Neuronal stem cell (in vitro differentiated cells): Measurements from ENCODE around the gene FYN.
"Not testable (repeated sequence)": the region's sequence is repeated elsewhere in the genome, so short reads cannot be mapped to it uniquely, and the experiment has no call there.

Experiments
- DNase-seq: peaks from one replicate; pipeline ENCODE4 v3.0.0-alpha.2; 2013; ENCODE audit warnings: low spot score
- H2AFZ ChIP-seq: one replicate; pipeline ENCODE4 v1.6.1; 2013; ENCODE audit warnings: mild to moderate bottlenecking, low read length, inconsistent platforms
- H2AK5ac ChIP-seq: 2 replicates; pipeline ENCODE4 v1.6.1; 2013; ENCODE audit warnings: low read depth, mild to moderate bottlenecking, inconsistent platforms, low read length, moderate library complexity, mixed read lengths
- H2BK120ac ChIP-seq: 2 replicates; pipeline ENCODE4 v1.6.1; 2013; ENCODE audit warnings: low read depth, mild to moderate bottlenecking, inconsistent platforms, low read length, moderate library complexity, mixed read lengths
- H2BK12ac ChIP-seq: one replicate; pipeline ENCODE4 v1.6.1; 2013; ENCODE audit warnings: low read length, inconsistent platforms
- H2BK15ac ChIP-seq: 2 replicates; pipeline ENCODE4 v1.6.1; 2013; ENCODE audit warnings: mild to moderate bottlenecking, low read length, inconsistent platforms, mixed read lengths
- H2BK5ac ChIP-seq: one replicate; pipeline ENCODE4 v1.6.1; 2013; ENCODE audit warnings: inconsistent platforms, mild to moderate bottlenecking, low read length, moderate library complexity
- H3K14ac ChIP-seq: one replicate; pipeline ENCODE4 v1.6.1; 2013; ENCODE audit warnings: low read length, inconsistent platforms
- H3K18ac ChIP-seq: 2 replicates; pipeline ENCODE4 v1.6.1; 2013; ENCODE audit warnings: low read length, inconsistent platforms
- H3K23ac ChIP-seq: 2 replicates; pipeline ENCODE4 v1.6.1; 2013; ENCODE audit warnings: low read depth, mild to moderate bottlenecking, mixed read lengths, low read length, inconsistent platforms; ENCODE audit not compliant: poor library complexity
- H3K27ac ChIP-seq: replicated peaks from 3 replicates; pipeline ENCODE4 v1.5.1; 2013; ENCODE audit warnings: low read length, inconsistent platforms
- H3K27me3 ChIP-seq, 3 experiments: 2 replicates each; pipeline ENCODE4 v1.6.1; 2013; ENCODE audit warnings: low read length in 3 of 3, mild to moderate bottlenecking in 2 of 3, inconsistent platforms in 1 of 3, low read depth in 1 of 3, mixed read lengths in 1 of 3, moderate library complexity in 1 of 3; ENCODE audit not compliant: control insufficient read depth in 3 of 3, insufficient read depth in 3 of 3
- H3K36me3 ChIP-seq, 2 donors: replicated peaks in 1 of 2; 2 replicates each; pipeline ENCODE4 v1.6.1; 2013; ENCODE audit warnings: low read length in 2 of 2; ENCODE audit not compliant: control insufficient read depth in 2 of 2, insufficient read depth in 2 of 2
- H3K4ac ChIP-seq: 2 replicates; pipeline ENCODE4 v1.6.1; 2013; ENCODE audit warnings: inconsistent platforms, mild to moderate bottlenecking, low read length, moderate library complexity
- H3K4me1 ChIP-seq, 2 donors: 1 replicate in 1 of 2; 2 replicates in 1 of 2; pipeline ENCODE4 v1.6.1; 2013; ENCODE audit warnings: low read length in 2 of 2, low read depth in 1 of 2; ENCODE audit not compliant: control insufficient read depth in 2 of 2, insufficient read depth in 1 of 2
- H3K4me2 ChIP-seq: one replicate; pipeline ENCODE4 v1.6.1; 2013; ENCODE audit warnings: mild to moderate bottlenecking, low read length, inconsistent platforms; ENCODE audit not compliant: insufficient read depth, poor library complexity, severe bottlenecking
- H3K4me3 ChIP-seq, 2 donors: 2 replicates each; pipeline ENCODE4 v1.5.1; 2013; ENCODE audit warnings: low read length in 2 of 2, mild to moderate bottlenecking in 2 of 2, inconsistent platforms in 1 of 2, moderate library complexity in 1 of 2
- H3K79me1 ChIP-seq: one replicate; pipeline ENCODE4 v1.6.1; 2013; ENCODE audit warnings: low read depth, mild to moderate bottlenecking, inconsistent platforms, low read length, moderate library complexity
- H3K9ac ChIP-seq: one replicate; pipeline ENCODE4 v1.6.1; 2013; ENCODE audit warnings: mild to moderate bottlenecking, low read depth, low read length, inconsistent platforms; ENCODE audit not compliant: poor library complexity
- H3K9me3 ChIP-seq, 2 donors: replicated peaks in 1 of 2; 2 replicates each; pipeline versions ENCODE3 to v1.6.1; 2013; ENCODE audit warnings: low read length in 2 of 2, mild to moderate bottlenecking in 2 of 2, inconsistent platforms in 1 of 2, low read depth in 1 of 2, mixed read lengths in 1 of 2, moderate library complexity in 1 of 2; ENCODE audit not compliant: control insufficient read depth in 2 of 2, insufficient read depth in 1 of 2
- H4K8ac ChIP-seq: one replicate; pipeline ENCODE4 v1.6.1; 2013; ENCODE audit warnings: low read depth, mild to moderate bottlenecking, inconsistent platforms, low read length, moderate library complexity
- H4K91ac ChIP-seq: one replicate; pipeline ENCODE4 v1.6.1; 2013; ENCODE audit warnings: low read length, low read depth, mild to moderate bottlenecking, inconsistent platforms; ENCODE audit not compliant: poor library complexity
- WGBS, 2 donors: extraction: QIAGEN DNeasy Blood & Tissue Kit; methylation state at CpG; one replicate each; pipeline ENCODE4 v1.1.7; 2013; ENCODE audit warnings: missing lambda C conversion rate in 2 of 2, mixed read lengths in 1 of 2; ENCODE audit not compliant: insufficient read length in 2 of 2, insufficient replicate concordance in 1 of 2; ENCODE audit errors: extremely low coverage in 2 of 2; 5-methylcytosine and 5-hydroxymethylcytosine counted together

Gene FYN

GRCh38 chr6:111837641-111838500 is 35.4 kb downstream of the FYN start:
- no peak overlapping the region for H2AK5ac ChIP-seq
- no peak overlapping the region for H2BK15ac ChIP-seq
- no peak for DNase-seq
- H3K36me3 ChIP-seq = peaks cover 4 to 79% of the 10 kb centered on the region in 2 donors
- H3K18ac ChIP-seq = no peak overlapping the region
- H3K4ac ChIP-seq = no peak overlapping the region
- peaks cover 19 to 25% of the 10 kb centered on the region in 2 donors for H3K4me1 ChIP-seq
- H4K91ac ChIP-seq = no peak overlapping the region
- peaks cover 2 to 22% of the 10 kb centered on the region in 2 donors for H3K9me3 ChIP-seq
- no peak overlapping the region for H4K8ac ChIP-seq
- WGBS, 2 donors = no CpG with 5 or more reads among the region's 8 CpGs
- H3K27ac ChIP-seq = no peak overlapping the region
- no peak overlapping the region for H2BK12ac ChIP-seq
- no peak overlapping the region for H2AFZ ChIP-seq
- no peak overlapping the region for H2BK5ac ChIP-seq
- H3K4me2 ChIP-seq = no peak overlapping the region
- H2BK120ac ChIP-seq = no peak overlapping the region
- H3K27me3 ChIP-seq = no peaks in the 10 kb centered on the region
- H3K9ac ChIP-seq = peak overlapping the region; percentile 5
- H3K79me1 ChIP-seq = peaks cover 6% of the 10 kb centered on the region
- no peak overlapping the region for H3K4me3 ChIP-seq
- H3K14ac ChIP-seq = no peak overlapping the region
- no peak overlapping the region for H3K23ac ChIP-seq

- Histone ChIP-seq H3K4me3 (no peak overlapping the region), H3K27me3 (no peaks in the 10 kb centered on the region), H2BK120ac (no peak overlapping the region), H3K4me2 (no peak overlapping the region), H4K91ac (no peak overlapping the region), H4K8ac (no peak overlapping the region), H2BK15ac (no peak overlapping the region), H3K4ac (no peak overlapping the region), H3K14ac (no peak overlapping the region), H3K27ac (no peak overlapping the region), H2AFZ (no peak overlapping the region), H2AK5ac (no peak overlapping the region), H3K18ac (no peak overlapping the region), H2BK5ac (no peak overlapping the region), H3K23ac (no peak overlapping the region), H2BK12ac (no peak overlapping the region), H3K79me1 (peaks cover 6% of the 10 kb centered on the region), H3K9me3 (peaks cover 2 to 22% of the 10 kb centered on the region in 2 donors), H3K36me3 (peaks cover 4 to 86% of the 10 kb centered on the region in 2 donors), H3K9ac (no peak overlapping the region), H3K4me1 (peaks cover 15 to 17% of the 10 kb centered on the region in 2 donors)
- no peak for DNase-seq
- WGBS, 2 donors = no CpG with 5 or more reads among the region's 6 CpGs
Observed at GRCh38 chr6:111837007-111837406, 36.2 kb downstream of the FYN start.

GRCh38 chr6:111835807-111836206 is 37.4 kb downstream of the FYN start:
- no peak for DNase-seq
- no peak overlapping the region for H3K23ac ChIP-seq
- H3K9ac ChIP-seq = no peak overlapping the region
- H2AFZ ChIP-seq = no peak overlapping the region
- H3K79me1 ChIP-seq = peaks cover 6% of the 10 kb centered on the region
- no peak overlapping the region for H2BK12ac ChIP-seq
- no peak overlapping the region for H3K14ac ChIP-seq
- H3K27ac ChIP-seq = no peak overlapping the region
- H3K9me3 ChIP-seq = peaks cover 2 to 22% of the 10 kb centered on the region in 2 donors
- no CpG with 5 or more reads among the region's 1 CpG for WGBS, 2 donors
- H3K4me2 ChIP-seq = no peak overlapping the region
- H3K4me3 ChIP-seq = no peak overlapping the region
- H4K91ac ChIP-seq = no peak overlapping the region
- no peak overlapping the region for H3K18ac ChIP-seq
- no peaks in the 10 kb centered on the region for H3K27me3 ChIP-seq
- H3K4ac ChIP-seq = no peak overlapping the region
- H3K36me3 ChIP-seq = peaks cover 4 to 91% of the 10 kb centered on the region in 2 donors
- H2BK120ac ChIP-seq = no peak overlapping the region
- no peak overlapping the region for H2BK5ac ChIP-seq
- H3K4me1 ChIP-seq = peaks cover 5 to 8% of the 10 kb centered on the region in 2 donors
- no peak overlapping the region for H2AK5ac ChIP-seq
- H2BK15ac ChIP-seq = no peak overlapping the region
- H4K8ac ChIP-seq = no peak overlapping the region

GRCh38 chr6:111835398-111835797 is 37.9 kb downstream of the FYN start:
- not testable (repeated sequence) for H3K14ac ChIP-seq, DNase-seq, H3K4ac ChIP-seq, H2BK120ac ChIP-seq, H3K27me3 ChIP-seq, H2AK5ac ChIP-seq, H3K27ac ChIP-seq, H3K4me3 ChIP-seq, H2AFZ ChIP-seq, H3K4me1 ChIP-seq, H4K91ac ChIP-seq, H3K4me2 ChIP-seq, H3K9ac ChIP-seq, H4K8ac ChIP-seq, H3K18ac ChIP-seq, H2BK12ac ChIP-seq, H3K79me1 ChIP-seq, H2BK5ac ChIP-seq, H2BK15ac ChIP-seq, H3K23ac ChIP-seq
- no CpG with 5 or more reads among the region's 7 CpGs for WGBS, 2 donors
- H3K36me3 ChIP-seq = peaks cover 4 to 91% of the 10 kb centered on the region in 2 donors
- peaks cover 2 to 22% of the 10 kb centered on the region in 2 donors for H3K9me3 ChIP-seq
